H9 (cell line): Measurements from ENCODE around the gene CAMTA1. TPM values are rescaled to one million over a fixed set of nuclear protein-coding genes. Genes with fewer than 3 reads are reported as not detected.

Experiments used
- DNase-seq: peaks from one replicate; pipeline ENCODE4 v3.0.0-alpha.2; 2017
- H2AFZ ChIP-seq: one replicate; pipeline ENCODE4 v1.6.1; 2013; ENCODE audit warnings: mild to moderate bottlenecking, low read length, control low read depth, moderate library complexity
- H2AK5ac ChIP-seq: 2 replicates; pipeline ENCODE4 v1.6.1; 2013; ENCODE audit warnings: low read length, control low read depth, mixed read lengths; ENCODE audit not compliant: insufficient read length
- H2BK120ac ChIP-seq: one replicate; pipeline ENCODE4 v1.6.1; 2013; ENCODE audit warnings: low read depth, mild to moderate bottlenecking, low read length, control low read depth, inconsistent platforms; ENCODE audit not compliant: poor library complexity, severe bottlenecking
- H2BK12ac ChIP-seq: 2 replicates; pipeline ENCODE4 v1.6.1; 2013; ENCODE audit warnings: low read length, control low read depth, mixed read lengths, low read depth; ENCODE audit not compliant: insufficient read length
- H2BK15ac ChIP-seq: 2 replicates; pipeline ENCODE4 v1.6.1; 2013; ENCODE audit warnings: low read depth, low read length, control low read depth
- H2BK20ac ChIP-seq: one replicate; pipeline ENCODE4 v1.6.1; 2013; ENCODE audit warnings: low read depth, mild to moderate bottlenecking, low read length, control low read depth, inconsistent platforms; ENCODE audit not compliant: poor library complexity, severe bottlenecking
- H2BK5ac ChIP-seq: 2 replicates; pipeline ENCODE4 v1.6.1; 2013; ENCODE audit warnings: low read length, control low read depth, mixed read lengths; ENCODE audit not compliant: insufficient read length
- H3K14ac ChIP-seq: 2 replicates; pipeline ENCODE4 v1.6.1; 2013; ENCODE audit warnings: low read length, control low read depth; ENCODE audit not compliant: insufficient read depth
- H3K18ac ChIP-seq: 2 replicates; pipeline ENCODE4 v1.6.1; 2013; ENCODE audit warnings: low read depth, mild to moderate bottlenecking, mixed read lengths, low read length, control low read depth; ENCODE audit not compliant: insufficient read length
- H3K23ac ChIP-seq: 2 replicates; pipeline ENCODE4 v1.6.1; 2013; ENCODE audit warnings: low read length, control low read depth, mixed read lengths, low read depth; ENCODE audit not compliant: insufficient read length
- H3K23me2 ChIP-seq: 2 replicates; pipeline ENCODE4 v1.6.1; 2013; ENCODE audit warnings: low read depth, mild to moderate bottlenecking, mixed read lengths, low read length, control low read depth; ENCODE audit not compliant: insufficient read length, poor library complexity, severe bottlenecking
- H3K27ac ChIP-seq: 2 replicates; pipeline ENCODE4 v1.5.1; 2013; ENCODE audit warnings: low read length, control low read depth, mixed read lengths, low read depth; ENCODE audit not compliant: insufficient read length
- H3K27me3 ChIP-seq: 2 replicates; pipeline ENCODE4 v1.6.1; 2013; ENCODE audit warnings: low read length, control low read depth, inconsistent platforms; ENCODE audit not compliant: insufficient read depth
- H3K4ac ChIP-seq: 2 replicates; pipeline ENCODE4 v1.6.1; 2013; ENCODE audit warnings: low read depth, mild to moderate bottlenecking, control low read depth, inconsistent platforms, low read length, moderate library complexity
- H3K4me1 ChIP-seq: 2 replicates; pipeline ENCODE4 v1.6.1; 2013; ENCODE audit warnings: low read length, control low read depth, inconsistent platforms; ENCODE audit not compliant: insufficient read depth
- H3K4me2 ChIP-seq: 2 replicates; pipeline ENCODE4 v1.6.1; 2013; ENCODE audit warnings: low read length, control low read depth, mixed read lengths; ENCODE audit not compliant: insufficient read length, insufficient read depth
- H3K56ac ChIP-seq: 2 replicates; pipeline ENCODE4 v1.6.1; 2013; ENCODE audit warnings: low read depth, mild to moderate bottlenecking, mixed read lengths, low read length, control low read depth; ENCODE audit not compliant: insufficient read length
- H3K79me1 ChIP-seq: 2 replicates; pipeline ENCODE4 v1.6.1; 2013; ENCODE audit warnings: low read depth, mild to moderate bottlenecking, moderate library complexity, low read length, control low read depth, inconsistent platforms; ENCODE audit not compliant: insufficient read depth, poor library complexity, severe bottlenecking
- H3K79me2 ChIP-seq: 2 replicates; pipeline ENCODE4 v1.6.1; 2013; ENCODE audit warnings: low read length, control low read depth, inconsistent platforms; ENCODE audit not compliant: insufficient read depth
- H3K9ac ChIP-seq: 2 replicates; pipeline ENCODE4 v1.6.1; 2013; ENCODE audit warnings: low read length, control low read depth, mixed read lengths; ENCODE audit not compliant: insufficient read length; ENCODE audit errors: extremely low read depth
- H3K9me3 ChIP-seq: one replicate; pipeline ENCODE4 v1.6.1; 2013; ENCODE audit warnings: low read depth, low read length, inconsistent platforms; ENCODE audit not compliant: control insufficient read depth
- H3T11ph ChIP-seq: one replicate; pipeline ENCODE4 v1.6.1; 2013; ENCODE audit warnings: mild to moderate bottlenecking, low read length, control low read depth, inconsistent platforms
- H4K20me1 ChIP-seq: one replicate; pipeline ENCODE4 v1.6.1; 2013; ENCODE audit not compliant: control insufficient read depth, insufficient read length, insufficient read depth
- H4K5ac ChIP-seq: 2 replicates; pipeline ENCODE4 v1.6.1; 2013; ENCODE audit warnings: low read depth, mild to moderate bottlenecking, mixed read lengths, low read length, control low read depth; ENCODE audit not compliant: insufficient read length
- H4K8ac ChIP-seq: replicated peaks from 2 replicates; pipeline ENCODE4 v1.6.1; 2013; ENCODE audit warnings: low read length, control low read depth, mixed read lengths, low read depth; ENCODE audit not compliant: insufficient read length
- H4K91ac ChIP-seq: 2 replicates; pipeline ENCODE4 v1.6.1; 2013; ENCODE audit warnings: low read depth, mild to moderate bottlenecking, moderate library complexity, mixed read lengths, low read length, control low read depth; ENCODE audit not compliant: insufficient read length
- H3K27ac Mint-ChIP-seq, 3 experiments: 2 replicates in 2 of 3; 3 replicates in 1 of 3; pipeline ENCODE4 v1.8.0; 2020 to 2021; ENCODE audit warnings: mixed read lengths in 3 of 3, mild to moderate bottlenecking in 1 of 3, moderate library complexity in 1 of 3
- H3K27me3 Mint-ChIP-seq: 2 replicates; pipeline ENCODE4 v1.8.0; 2021; ENCODE audit warnings: low read depth, mild to moderate bottlenecking, moderate library complexity, mixed read lengths
- H3K36me3 Mint-ChIP-seq, 3 experiments: 2 replicates in 2 of 3; 3 replicates in 1 of 3; pipeline ENCODE4 v1.8.0; 2020 to 2021; ENCODE audit warnings: low read depth in 3 of 3, mixed read lengths in 3 of 3; ENCODE audit not compliant: insufficient read depth in 1 of 3
- H3K4me1 Mint-ChIP-seq, 2 experiments: 2 replicates each; pipeline ENCODE4 v1.8.0; 2020; ENCODE audit warnings: mixed read lengths in 2 of 2
- H3K4me3 Mint-ChIP-seq, 2 experiments: 2 replicates in 1 of 2; 3 replicates in 1 of 2; pipeline ENCODE4 v1.8.0; 2020 to 2021; ENCODE audit warnings: mild to moderate bottlenecking in 2 of 2, mixed read lengths in 2 of 2, moderate library complexity in 1 of 2
- H3K9me3 Mint-ChIP-seq, 2 experiments: 2 replicates in 1 of 2; 3 replicates in 1 of 2; pipeline ENCODE4 v1.8.0; 2020; ENCODE audit warnings: mild to moderate bottlenecking in 2 of 2, mixed read lengths in 2 of 2, moderate library complexity in 1 of 2
- WGBS: extraction: QIAGEN DNeasy Blood & Tissue Kit; methylation state at CpG from one replicate; pipeline ENCODE4 v1.1.7; 2013; ENCODE audit warnings: missing lambda C conversion rate, low lambda C conversion rate, mixed read lengths; ENCODE audit not compliant: insufficient read length; ENCODE audit errors: extremely low coverage; 5-methylcytosine and 5-hydroxymethylcytosine counted together
- total RNA-seq: library from RNA; stranded (reverse); gene quantifications from 2 replicates; pipeline ENCODE4 v1.2.1, GENCODE V29; 2021
- TF ChIP-seq, protein P1 (sequence below): fragments of 200-600 bp; sonication (generic); conservative IDR thresholded peaks from 3 replicates; pipeline ENCODE4 v1.8.0; 2021; ENCODE audit warnings: antibody characterized with exemption, mild to moderate bottlenecking

CAMTA1 gene
- total RNA-seq, 1 experiment from 2014 or later: 115 TPM

DNA sequence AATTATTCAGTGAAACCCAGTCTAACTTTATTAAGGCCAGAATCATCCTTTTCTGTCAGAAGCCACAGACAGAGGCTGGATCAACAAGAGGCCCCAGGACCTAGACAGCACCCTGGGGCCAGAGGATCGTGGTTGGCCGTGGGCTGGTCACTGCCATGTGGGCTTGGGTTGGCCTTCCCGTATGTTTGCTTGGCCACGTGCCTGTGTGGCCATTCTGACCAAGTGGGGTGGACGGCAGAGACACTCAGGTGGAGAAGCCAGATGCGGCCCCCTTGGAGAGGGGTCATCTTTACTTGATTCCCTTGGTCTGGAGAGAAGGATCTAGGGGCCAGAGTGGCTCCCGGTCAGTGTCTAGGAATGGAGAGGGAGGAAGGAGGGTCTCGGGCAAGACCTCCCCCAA lies 327.9 kb downstream of the CAMTA1 start:
- Histone ChIP-seq H3K27ac (no peak overlapping the region), H2AK5ac (no peak overlapping the region), H2BK5ac (no peak overlapping the region), H4K8ac (no peak overlapping the region), H4K5ac (no peak overlapping the region), H3K18ac (no peak overlapping the region), H2BK120ac (no peak overlapping the region), H3T11ph (no peak overlapping the region), H3K4me1 (no peaks in the 10 kb centered on the region), H4K20me1 (no peaks in the 10 kb centered on the region), H4K91ac (no peak overlapping the region), H3K23ac (no peak overlapping the region), H3K23me2 (no peaks in the 10 kb centered on the region), H2BK12ac (no peak overlapping the region), H3K4me2 (no peak overlapping the region), H3K14ac (no peak overlapping the region), H2BK15ac (no peak overlapping the region), H3K79me1 (no peaks in the 10 kb centered on the region), H3K4ac (no peak overlapping the region), H3K27me3 (no peaks in the 10 kb centered on the region), H3K56ac (no peak overlapping the region), H3K9ac (no peak overlapping the region), H2AFZ (no peak overlapping the region), H2BK20ac (no peak overlapping the region), H3K79me2 (no peaks in the 10 kb centered on the region), H3K9me3 (no peaks in the 10 kb centered on the region)
- TF ChIP-seq, protein P1, sequence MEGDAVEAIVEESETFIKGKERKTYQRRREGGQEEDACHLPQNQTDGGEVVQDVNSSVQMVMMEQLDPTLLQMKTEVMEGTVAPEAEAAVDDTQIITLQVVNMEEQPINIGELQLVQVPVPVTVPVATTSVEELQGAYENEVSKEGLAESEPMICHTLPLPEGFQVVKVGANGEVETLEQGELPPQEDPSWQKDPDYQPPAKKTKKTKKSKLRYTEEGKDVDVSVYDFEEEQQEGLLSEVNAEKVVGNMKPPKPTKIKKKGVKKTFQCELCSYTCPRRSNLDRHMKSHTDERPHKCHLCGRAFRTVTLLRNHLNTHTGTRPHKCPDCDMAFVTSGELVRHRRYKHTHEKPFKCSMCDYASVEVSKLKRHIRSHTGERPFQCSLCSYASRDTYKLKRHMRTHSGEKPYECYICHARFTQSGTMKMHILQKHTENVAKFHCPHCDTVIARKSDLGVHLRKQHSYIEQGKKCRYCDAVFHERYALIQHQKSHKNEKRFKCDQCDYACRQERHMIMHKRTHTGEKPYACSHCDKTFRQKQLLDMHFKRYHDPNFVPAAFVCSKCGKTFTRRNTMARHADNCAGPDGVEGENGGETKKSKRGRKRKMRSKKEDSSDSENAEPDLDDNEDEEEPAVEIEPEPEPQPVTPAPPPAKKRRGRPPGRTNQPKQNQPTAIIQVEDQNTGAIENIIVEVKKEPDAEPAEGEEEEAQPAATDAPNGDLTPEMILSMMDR: no peak
- Mint-ChIP-seq H3K36me3 (peaks cover 3 to 15% (median 8%) of the 10 kb centered on the region in 3 experiments; a peak in 6 of 7 replicates), H3K27me3 (peaks cover 9% of the 10 kb centered on the region), H3K4me3 (no peak overlapping the region), H3K27ac (no peak overlapping the region), H3K9me3 (peaks cover 15 to 16% of the 10 kb centered on the region in 2 experiments; a peak in 4 of 5 replicates), H3K4me1 (peaks cover 9 to 10% of the 10 kb centered on the region in 2 experiments)
- no CpG with 5 or more reads among the region's 8 CpGs for WGBS
- DNase-seq: no peak
